Hematopoietic multipotent progenitor cell (in vitro differentiated cells): ENCODE measurements around the gene TRMT10B. TPM values are rescaled to one million over a fixed set of nuclear protein-coding genes. Genes with fewer than 3 reads are reported as not detected.
A peak's percentile ranks its signal among the peaks of the same experiment; 100 is the strongest.
"Not testable (repeated sequence)": the region's sequence is repeated elsewhere in the genome, so short reads cannot be mapped to it uniquely, and the experiment has no call there.

Source experiments
- DNase-seq, 3 donors: peaks; one replicate each; pipeline ENCODE4 v3.0.0-alpha.2; 2011 to 2015; ENCODE audit warnings: low read depth in 2 of 3, low spot score in 2 of 3
- total RNA-seq: library from RNA; depleted of rRNA; stranded (reverse); fragments of >200 nt; gene quantifications from one replicate; pipeline ENCODE4 v1.2.3, GENCODE V29; 2012

TRMT10B gene
- total RNA-seq, 1 donor = 3.2 TPM

- no peak for DNase-seq
These were observed 42.6 kb downstream of the TRMT10B start for GRCh38 chr9:37796232-37796631.

- no peak for DNase-seq
These were observed 45.1 kb downstream of the TRMT10B start for GRCh38 chr9:37798677-37799076.

- DNase-seq = peak; percentile 74 to 87 (median 87)
These were observed 47.2 kb downstream of the TRMT10B start, which contains the start of gene DCAF10 for GRCh38 chr9:37800631-37801286. DCAF10 (plus strand) TSS chr9:37800797; CDS start chr9:37800867, 70 bp downstream.

- no peak for DNase-seq
These were observed 47.8 kb downstream of the TRMT10B start for GRCh38 chr9:37801287-37801850.

GRCh38 chr9:37801959-37802711 lies 48.5 kb downstream of the TRMT10B start:
- DNase-seq = no peak

GRCh38 chr9:37806271-37806670 lies 52.7 kb downstream of the TRMT10B start:
- DNase-seq = no peak

- not testable (repeated sequence) for DNase-seq
These were observed 56.1 kb downstream of the TRMT10B start for GRCh38 chr9:37809676-37810075.

- DNase-seq = no peak
These were observed 58.4 kb downstream of the TRMT10B start for GRCh38 chr9:37811906-37812476.

GRCh38 chr9:37812773-37813379 lies 59.3 kb downstream of the TRMT10B start:
- no peak for DNase-seq

GRCh38 chr9:37818849-37819248 lies 65.2 kb downstream of the TRMT10B start:
- DNase-seq = no peak

GRCh38 chr9:37820142-37820541 lies 66.5 kb downstream of the TRMT10B start:
- DNase-seq = no peak

- DNase-seq = not testable (repeated sequence)
These were observed 71.6 kb downstream of the TRMT10B start for GRCh38 chr9:37825174-37825573.

- no peak for DNase-seq
These were observed 74.0 kb downstream of the TRMT10B start for GRCh38 chr9:37827483-37828165.

Other genes starting within 250 kb of the TRMT10B start
- gene FBXO10, start 177.4 kb upstream of the TRMT10B start, total RNA-seq = 4.6 TPM
- 49.0 TPM for gene TOMM5, start 161.2 kb upstream of the TRMT10B start, total RNA-seq
- gene FRMPD1, start 102.9 kb upstream of the TRMT10B start, total RNA-seq = under 0.01 TPM
- 46.9 TPM for gene EXOSC3, start 31.3 kb downstream of the TRMT10B start, total RNA-seq
- gene DCAF10, start 47.0 kb downstream of the TRMT10B start, total RNA-seq = 14.3 TPM
- gene SLC25A51, start 150.3 kb downstream of the TRMT10B start, total RNA-seq = 26.7 TPM